ENCODE data around the gene TMEM205.

GRCh38 chr19:11370744-11371143 lies 24.7 kb upstream of the TMEM205 start:
- TF ChIP-seq CTCF (IDR thresholded peaks at IDR 0.05): no peak
- no peak for TF ChIP-seq EP300 (IDR thresholded peaks at IDR 0.05)
- no peak for TF ChIP-seq POLR2A (IDR thresholded peaks at IDR 0.05)
